ENCODE measurements around the gene CAPZA2.
"Not testable (repeated sequence)": the region's sequence is repeated elsewhere in the genome, so short reads cannot be mapped to it uniquely, and the experiment has no call there.

Gene CAPZA2

GRCh38 chr7:116969371-116969902, 107.0 kb downstream of the CAPZA2 start:
- TF ChIP-seq CTCF (IDR thresholded peaks at IDR 0.05; ENCODE audit: low read depth, low read length, missing control alignments), result no peak
- no peak for DNase-seq (ENCODE audit: low read depth)
- H3K4me3 ChIP-seq (ENCODE audit: low read depth, low read length), result no peak overlapping the region

GRCh38 chr7:116970238-116970910, 108.0 kb downstream of the CAPZA2 start:
- no peak overlapping the region; the same call in 1 of the 2 replicates for H3K4me3 ChIP-seq (ENCODE audit: low read depth, low read length)
- DNase-seq (ENCODE audit: low read depth), result no peak
- no peak for TF ChIP-seq CTCF (IDR thresholded peaks at IDR 0.05; ENCODE audit: low read depth, low read length, missing control alignments)

- not testable (repeated sequence) for H3K4me3 ChIP-seq (ENCODE audit: low read depth, low read length); DNase-seq (ENCODE audit: low read depth)
Measured at GRCh38 chr7:116971153-116971552, 108.8 kb downstream of the CAPZA2 start.
